Nephron (organoid): Measurements from ENCODE around the gene DENND4C.

Source experiments
- H3K27ac Mint-ChIP-seq, 3 experiments: 2 replicates each; pipeline ENCODE4 v1.8.0; 2020; ENCODE audit warnings: mixed read lengths in 3 of 3, mild to moderate bottlenecking in 2 of 3, moderate library complexity in 1 of 3
- H3K27me3 Mint-ChIP-seq: 2 replicates; pipeline ENCODE4 v1.8.0; 2021; ENCODE audit warnings: low read depth, mild to moderate bottlenecking, moderate library complexity, mixed read lengths
- H3K36me3 Mint-ChIP-seq: 2 replicates; pipeline ENCODE4 v1.8.0; 2020; ENCODE audit warnings: low read depth, mixed read lengths
- H3K4me1 Mint-ChIP-seq: 2 replicates; pipeline ENCODE4 v1.8.0; 2020; ENCODE audit warnings: mixed read lengths
- H3K4me3 Mint-ChIP-seq, 3 experiments: 2 replicates each; pipeline ENCODE4 v1.8.0; 2020; ENCODE audit warnings: mild to moderate bottlenecking in 3 of 3, mixed read lengths in 3 of 3, moderate library complexity in 2 of 3
- H3K9me3 Mint-ChIP-seq: 2 replicates; pipeline ENCODE4 v1.8.0; 2020; ENCODE audit warnings: mixed read lengths
- CTCF ChIP-seq, 3 experiments: fragments of 200-600 bp; sonication (generic); IDR thresholded peaks; one replicate each; pipeline ENCODE4 v1.5.0; 2021; ENCODE audit warnings: antibody characterized with exemption in 3 of 3; ENCODE audit not compliant: unreplicated experiment in 3 of 3

Gene DENND4C

GRCh38 chr9:19269582-19269981, 39.1 kb downstream of the DENND4C start:
- TF ChIP-seq CTCF (IDR thresholded peaks at IDR 0.05; ENCODE audit: unreplicated experiment in 3 of 3), result no peak
- Mint-ChIP-seq H3K4me3 (no peak overlapping the region), H3K27ac (no peak overlapping the region), H3K9me3 (peaks cover 34% of the 10 kb centered on the region), H3K27me3 (no peaks in the 10 kb centered on the region), H3K4me1 (no peaks in the 10 kb centered on the region), H3K36me3 (peaks cover 73% of the 10 kb centered on the region)

GRCh38 chr9:19270421-19270949, 40.0 kb downstream of the DENND4C start:
- H3K4me1 Mint-ChIP-seq, result no peaks in the 10 kb centered on the region

GRCh38 chr9:19271081-19271480, 40.6 kb downstream of the DENND4C start:
- no peak overlapping the region for H3K4me3 Mint-ChIP-seq
- TF ChIP-seq CTCF (IDR thresholded peaks at IDR 0.05; ENCODE audit: unreplicated experiment in 3 of 3), result no peak
- H3K4me1 Mint-ChIP-seq, result no peaks in the 10 kb centered on the region
- no peak overlapping the region for H3K27ac Mint-ChIP-seq
- H3K36me3 Mint-ChIP-seq, result peaks cover 76% of the 10 kb centered on the region
- no peaks in the 10 kb centered on the region for H3K27me3 Mint-ChIP-seq
- peaks cover 34% of the 10 kb centered on the region for H3K9me3 Mint-ChIP-seq

More at GRCh38 chr9:19270421-19270949, 40.0 kb downstream of the DENND4C start:
- H3K9me3 Mint-ChIP-seq, result peaks cover 34% of the 10 kb centered on the region
- no peaks in the 10 kb centered on the region for H3K27me3 Mint-ChIP-seq
- H3K4me3 Mint-ChIP-seq, result no peak overlapping the region
- H3K36me3 Mint-ChIP-seq, result peaks cover 72% of the 10 kb centered on the region
- H3K27ac Mint-ChIP-seq, result no peak overlapping the region
- no peak for TF ChIP-seq CTCF (IDR thresholded peaks at IDR 0.05; ENCODE audit: unreplicated experiment in 3 of 3)

GRCh38 chr9:19281801-19282200, 51.3 kb downstream of the DENND4C start:
- peaks cover 7% of the 10 kb centered on the region for H3K36me3 Mint-ChIP-seq
- TF ChIP-seq CTCF (IDR thresholded peaks at IDR 0.05; ENCODE audit: unreplicated experiment in 3 of 3), result no peak
- H3K4me3 Mint-ChIP-seq, result no peak overlapping the region
- H3K9me3 Mint-ChIP-seq, result no peaks in the 10 kb centered on the region
- H3K4me1 Mint-ChIP-seq, result peaks cover 9% of the 10 kb centered on the region
- no peaks in the 10 kb centered on the region for H3K27me3 Mint-ChIP-seq
- no peak overlapping the region for H3K27ac Mint-ChIP-seq

- Mint-ChIP-seq H3K4me3 (no peak overlapping the region), H3K27me3 (no peaks in the 10 kb centered on the region)
- TF ChIP-seq CTCF (IDR thresholded peaks at IDR 0.05; ENCODE audit: unreplicated experiment in 3 of 3), result no peak
These were observed 52.7 kb downstream of the DENND4C start for GRCh38 chr9:19283072-19283710.

GRCh38 chr9:19284729-19285128, 54.2 kb downstream of the DENND4C start:
- Mint-ChIP-seq H3K36me3 (peaks cover 15% of the 10 kb centered on the region), H3K27ac (no peak overlapping the region), H3K9me3 (no peaks in the 10 kb centered on the region), H3K4me3 (no peak overlapping the region), H3K4me1 (peaks cover 9% of the 10 kb centered on the region), H3K27me3 (no peaks in the 10 kb centered on the region)
- no peak for TF ChIP-seq CTCF (IDR thresholded peaks at IDR 0.05; ENCODE audit: unreplicated experiment in 3 of 3)

More at GRCh38 chr9:19283072-19283710, 52.7 kb downstream of the DENND4C start:
- H3K4me1 Mint-ChIP-seq, result peaks cover 9% of the 10 kb centered on the region
- H3K27ac Mint-ChIP-seq, result no peak overlapping the region
- H3K9me3 Mint-ChIP-seq, result no peaks in the 10 kb centered on the region
- peaks cover 11% of the 10 kb centered on the region for H3K36me3 Mint-ChIP-seq
